ENCODE data around the gene IFNK. TPM values are rescaled to one million over a fixed set of nuclear protein-coding genes. Genes with fewer than 3 reads are reported as not detected.

IFNK gene
- total and polyA plus RNA-seq, 10 donors: not detected

DNA sequence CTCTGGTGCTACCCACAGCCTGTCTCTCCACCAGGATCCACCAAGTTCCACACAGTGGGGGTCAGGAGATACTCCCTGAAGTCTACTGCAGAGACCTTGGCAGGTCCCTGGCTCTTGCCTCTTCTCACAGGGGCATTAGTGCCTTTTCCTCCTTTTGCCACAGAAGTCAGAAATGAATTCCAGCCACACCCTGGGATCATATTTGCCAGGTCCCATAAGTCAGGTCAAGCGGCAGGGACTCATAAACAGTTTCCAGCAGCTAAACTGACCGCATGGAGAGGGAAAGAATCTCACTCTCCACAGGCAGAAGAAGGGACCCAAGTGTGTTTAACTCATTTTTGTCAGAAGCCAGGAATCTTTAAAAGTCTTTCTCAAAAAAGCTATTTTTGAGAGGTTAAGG lies 13.3 kb upstream of the IFNK start:
- H3K27ac ChIP-seq: no peak overlapping the region
- no peaks in the 10 kb centered on the region for H3K27me3 ChIP-seq (replicated peaks in 1 of 7)
- H3K36me3 ChIP-seq: peaks cover 0 to 10% (median 0%) of the 10 kb centered on the region in 6 donors
- WGBS, 5 donors: 66 to 93% (median 87%) methylated on average over 2 of the region's 2 CpGs
- TF ChIP-seq POLR2AphosphoS5 (IDR thresholded peaks at IDR 0.05): no peak
- TF ChIP-seq CTCF (IDR thresholded peaks at IDR 0.05 in 8 of 11, conservative IDR thresholded peaks at IDR 0.05 in 3 of 11): no peak
- no peak for TF ChIP-seq POLR2A (IDR thresholded peaks at IDR 0.05)
- H3K4me1 ChIP-seq: peaks cover 0 to 4% (median 0%) of the 10 kb centered on the region in 6 donors
- no peak overlapping the region for H3K4me3 ChIP-seq
- intact Hi-C loops (cut with DNase I; ENCODE audit: low total_unique reads): no loop called here
- DNase-seq: no peak
- no peaks in the 10 kb centered on the region for H3K9me3 ChIP-seq

DNA sequence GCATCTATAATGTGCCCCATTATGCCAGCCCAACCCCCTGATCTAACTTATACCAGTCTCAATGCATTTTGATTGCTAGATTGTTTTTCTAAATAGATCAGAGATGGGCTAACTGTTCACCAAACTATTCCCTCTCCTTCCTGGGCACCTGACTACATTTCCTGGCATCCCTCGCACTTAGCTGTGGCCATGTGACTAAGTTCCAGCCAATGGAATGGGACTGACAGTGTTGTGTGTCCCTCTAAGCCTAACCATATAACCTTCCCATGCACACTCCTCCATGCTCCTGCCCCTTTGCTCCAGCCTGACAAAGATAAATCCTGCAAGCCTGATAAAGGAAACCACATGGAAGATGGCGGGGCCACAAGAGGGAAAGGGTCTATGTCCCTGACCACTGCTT lies 12.3 kb upstream of the IFNK start:
- intact Hi-C loops (cut with DNase I; ENCODE audit: low total_unique reads): no loop called here
- peaks cover 0 to 4% (median 0%) of the 10 kb centered on the region in 6 donors for H3K4me1 ChIP-seq
- no peak overlapping the region for H3K4me3 ChIP-seq

DNA sequence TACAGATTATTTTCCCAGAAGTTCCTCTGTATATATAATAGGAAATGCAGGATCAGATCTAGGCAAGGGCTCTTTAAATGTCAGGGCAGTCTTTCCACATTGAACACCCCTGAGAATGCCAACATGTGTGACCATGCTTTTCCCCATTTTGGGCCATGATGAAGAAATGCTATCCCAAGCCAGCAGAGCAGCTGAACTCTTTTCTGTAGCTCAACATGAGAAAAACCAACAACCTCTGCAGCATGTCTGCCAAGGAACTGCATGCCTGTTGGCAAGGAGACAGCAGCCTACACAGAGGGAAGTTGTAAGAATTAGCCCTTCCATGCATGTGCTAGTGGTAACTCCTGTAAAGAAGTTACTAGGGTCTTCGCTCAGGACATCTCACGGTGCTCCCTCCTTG lies 9.5 kb upstream of the IFNK start:
- 93 to 100% (median 97%) methylated on average over 2 of the region's 2 CpGs for WGBS, 5 donors
- H3K27me3 ChIP-seq (replicated peaks in 1 of 7): no peaks in the 10 kb centered on the region
- no peak for DNase-seq
- intact Hi-C loops (cut with DNase I; ENCODE audit: low total_unique reads): no loop called here
- peaks cover 0 to 4% (median 0%) of the 10 kb centered on the region in 6 donors for H3K4me1 ChIP-seq
- peaks cover 0 to under 1% (median 0%) of the 10 kb centered on the region in 6 donors for H3K36me3 ChIP-seq
- H3K27ac ChIP-seq: no peak overlapping the region
- H3K9me3 ChIP-seq: no peaks in the 10 kb centered on the region
- H3K4me3 ChIP-seq: no peak overlapping the region
- TF ChIP-seq POLR2AphosphoS5 (IDR thresholded peaks at IDR 0.05) (no peak), CTCF (IDR thresholded peaks at IDR 0.05 in 8 of 11, conservative IDR thresholded peaks at IDR 0.05 in 3 of 11) (no peak), POLR2A (IDR thresholded peaks at IDR 0.05) (no peak)

More for the DNA sequence above, 12.3 kb upstream of the IFNK start:
- TF ChIP-seq POLR2A (IDR thresholded peaks at IDR 0.05) (no peak), POLR2AphosphoS5 (IDR thresholded peaks at IDR 0.05) (no peak), CTCF (IDR thresholded peaks at IDR 0.05 in 8 of 11, conservative IDR thresholded peaks at IDR 0.05 in 3 of 11) (no peak)
- H3K36me3 ChIP-seq: peaks cover 0 to 9% (median 0%) of the 10 kb centered on the region in 6 donors
- no peak for DNase-seq
- H3K27ac ChIP-seq: no peak overlapping the region
- no peaks in the 10 kb centered on the region for H3K27me3 ChIP-seq (replicated peaks in 1 of 7)
- 73 to 93% (median 88%) methylated on average over 2 of the region's 2 CpGs for WGBS, 5 donors
- H3K9me3 ChIP-seq: no peaks in the 10 kb centered on the region

- Histone ChIP-seq H3K27ac (no peak overlapping the region), H3K27me3 (replicated peaks in 1 of 7) (no peaks in the 10 kb centered on the region), H3K4me1 (peaks cover 0 to 4% (median 0%) of the 10 kb centered on the region in 6 donors), H3K9me3 (no peaks in the 10 kb centered on the region), H3K4me3 (no peak overlapping the region), H3K36me3 (peaks cover 0 to 5% (median 0%) of the 10 kb centered on the region in 6 donors)
- no peak for DNase-seq
- 94 to 96% (median 95%) methylated on average over 2 of the region's 2 CpGs for WGBS, 5 donors
- TF ChIP-seq CTCF (IDR thresholded peaks at IDR 0.05 in 8 of 11, conservative IDR thresholded peaks at IDR 0.05 in 3 of 11): no peak
- TF ChIP-seq POLR2A (IDR thresholded peaks at IDR 0.05): no peak
- TF ChIP-seq POLR2AphosphoS5 (IDR thresholded peaks at IDR 0.05): no peak
- intact Hi-C loops (cut with DNase I; ENCODE audit: low total_unique reads): no loop called here
Observed at GRCh38 chr9:27518006-27518405, 6.1 kb upstream of the IFNK start.

Data from spleen (tissue), 11 donors.